GM19455 (cell line): ENCODE data around the gene RLN2.

Experiments used
- ATAC-seq: cut with Tn5 transposase; IDR thresholded peaks from one replicate; pipeline ENCODE4 v1.9.1; 2021; ENCODE audit not compliant: unreplicated experiment

The RLN2 gene

GRCh38 chr9:5274770-5275169 lies 29.7 kb downstream of the RLN2 start:
- ATAC-seq: no peak

DNA sequence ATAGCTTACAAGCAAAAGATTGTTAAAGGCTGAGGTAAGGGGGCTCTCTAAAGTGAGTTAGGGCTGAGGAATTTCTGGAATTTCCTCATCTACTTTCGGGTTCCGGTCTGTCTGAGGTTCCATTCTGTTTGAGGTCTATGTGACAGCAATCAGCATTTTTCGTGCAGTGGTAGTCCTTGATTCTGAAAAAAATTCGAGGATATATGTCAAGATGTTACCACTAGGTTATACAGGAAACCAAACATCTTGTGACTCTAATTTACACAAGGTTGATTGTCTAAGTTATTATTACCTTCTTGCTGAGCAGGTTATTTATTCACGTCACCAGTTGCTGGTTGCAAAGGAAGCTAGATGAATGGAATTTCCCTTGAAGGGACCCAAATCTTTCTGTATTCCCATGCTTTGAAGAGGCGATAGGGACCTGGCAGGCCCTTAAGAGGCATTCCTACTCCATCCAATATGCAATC lies 35.2 kb downstream of the RLN2 start:
- no peak for ATAC-seq

DNA sequence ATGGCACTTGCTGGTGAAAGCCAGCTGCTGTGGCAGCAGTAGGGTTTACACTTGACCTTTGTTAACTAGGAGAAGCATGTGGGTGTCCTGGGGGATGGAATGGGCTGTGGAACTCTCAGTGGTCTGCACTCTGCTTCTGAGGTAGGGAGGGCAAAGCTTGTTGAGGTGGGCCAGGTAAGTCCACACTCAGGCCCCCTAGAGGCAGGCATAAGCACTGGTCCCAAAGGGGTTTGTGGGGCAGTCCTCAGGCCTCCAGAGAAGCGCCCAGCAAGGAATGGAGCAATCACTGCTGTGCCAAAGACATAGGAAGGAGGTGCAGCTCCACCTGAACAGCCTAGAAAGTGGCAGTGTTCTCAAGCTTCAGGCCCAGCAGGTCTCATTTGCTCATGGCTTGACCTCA lies 38.6 kb downstream of the RLN2 start:
- ATAC-seq: no peak

GRCh38 chr9:5264219-5264595 lies 40.3 kb downstream of the RLN2 start:
- ATAC-seq: no peak

DNA sequence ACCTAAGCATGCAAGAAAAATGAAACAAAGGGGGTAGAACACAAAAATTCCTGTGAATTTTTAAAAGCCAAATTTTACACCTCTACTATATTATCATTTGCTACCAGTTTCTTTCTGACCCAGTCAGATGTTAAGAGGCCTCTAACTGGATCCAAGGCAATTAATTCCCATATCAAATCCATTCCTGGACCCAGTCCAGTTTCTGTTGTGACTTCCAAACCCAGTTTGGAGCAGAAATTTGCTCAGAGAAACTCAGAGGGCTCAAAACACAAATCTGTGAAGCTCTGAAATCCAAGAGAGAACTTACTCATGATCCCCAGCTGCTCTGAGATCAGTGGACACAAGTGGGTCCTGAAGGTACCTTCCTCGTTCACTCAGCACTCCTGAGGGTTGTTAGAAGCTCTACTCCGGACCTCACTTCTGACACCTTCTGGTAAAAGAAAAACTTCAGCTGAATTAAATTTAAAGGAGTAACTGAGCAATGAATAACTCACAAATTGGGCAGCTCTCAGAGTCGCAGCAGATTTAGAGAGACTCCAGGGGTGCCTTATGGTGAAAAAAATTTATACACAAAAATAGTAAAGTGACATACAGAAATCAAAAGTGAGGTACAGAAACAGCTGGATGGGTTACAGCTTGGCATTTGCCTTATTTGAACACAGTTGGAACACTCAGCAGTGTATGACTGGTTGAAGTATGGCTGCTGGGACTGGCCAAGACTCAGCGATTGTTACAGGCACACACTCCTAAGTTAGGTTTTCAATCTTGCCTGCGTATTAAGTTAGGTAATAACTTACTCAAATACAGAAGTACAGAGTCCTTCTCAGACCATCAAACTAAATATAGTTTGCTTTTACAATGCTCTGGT lies 40.9 kb downstream of the RLN2 start:
- no peak for ATAC-seq
